ENCODE data around the gene UPK1B. TPM values are rescaled to one million over a fixed set of nuclear protein-coding genes. Genes with fewer than 3 reads are reported as not detected.
A peak's percentile ranks its signal among the peaks of the same experiment; 100 is the strongest.
"Not testable (repeated sequence)": the region's sequence is repeated elsewhere in the genome, so short reads cannot be mapped to it uniquely, and the experiment has no call there.

UPK1B gene
- total and polyA plus RNA-seq, 7 donors, result not detected

DNA sequence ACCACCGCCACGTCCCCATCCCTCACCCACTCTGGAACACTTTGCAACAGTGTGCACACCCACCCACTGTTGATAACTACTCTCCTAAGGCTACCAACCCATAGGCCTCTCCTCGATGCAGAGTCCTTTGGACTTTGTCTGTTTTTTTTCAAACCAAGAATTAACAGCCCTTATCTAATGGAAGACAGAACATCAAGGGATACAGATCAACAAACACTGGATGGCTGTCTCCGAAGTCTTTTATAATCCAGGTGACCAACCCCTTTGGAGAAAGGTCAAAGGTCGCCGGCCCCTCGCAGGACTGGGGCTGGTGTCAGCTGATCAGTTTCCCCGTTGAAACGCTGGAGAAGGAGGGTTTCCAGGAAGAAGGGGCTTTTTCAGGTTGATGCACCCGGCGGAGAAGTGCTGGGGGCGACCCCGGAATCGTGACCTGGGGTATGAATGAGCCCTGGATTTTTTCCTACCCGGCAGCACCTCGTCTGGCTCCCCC lies 66.7 kb downstream of the UPK1B start:
- H3K4me3 ChIP-seq, result peak overlapping the region; percentile 59 to 85 (median 72)
- H3K27ac ChIP-seq, result peak overlapping the region; percentile 85 to 92 (median 90)
- H3K36me3 ChIP-seq, result peaks cover 0 to 16% (median 3%) of the 10 kb centered on the region in 4 donors
- WGBS, 2 donors, result 1 to 3% methylated on average over 16 of the region's 16 CpGs
- H3K9me3 ChIP-seq, result no peaks in the 10 kb centered on the region
- H3K4me1 ChIP-seq, result peaks cover 0 to 28% (median 17%) of the 10 kb centered on the region in 4 donors
- peak; percentile 69 for DNase-seq
- intact Hi-C loops (cut with DNase I), result loop anchor here (2.0 to 10.0 kb wide), 3 partner anchors 83 to 355 kb away; partner anchors contain the start of gene TEX55
- TF ChIP-seq, protein P1, sequence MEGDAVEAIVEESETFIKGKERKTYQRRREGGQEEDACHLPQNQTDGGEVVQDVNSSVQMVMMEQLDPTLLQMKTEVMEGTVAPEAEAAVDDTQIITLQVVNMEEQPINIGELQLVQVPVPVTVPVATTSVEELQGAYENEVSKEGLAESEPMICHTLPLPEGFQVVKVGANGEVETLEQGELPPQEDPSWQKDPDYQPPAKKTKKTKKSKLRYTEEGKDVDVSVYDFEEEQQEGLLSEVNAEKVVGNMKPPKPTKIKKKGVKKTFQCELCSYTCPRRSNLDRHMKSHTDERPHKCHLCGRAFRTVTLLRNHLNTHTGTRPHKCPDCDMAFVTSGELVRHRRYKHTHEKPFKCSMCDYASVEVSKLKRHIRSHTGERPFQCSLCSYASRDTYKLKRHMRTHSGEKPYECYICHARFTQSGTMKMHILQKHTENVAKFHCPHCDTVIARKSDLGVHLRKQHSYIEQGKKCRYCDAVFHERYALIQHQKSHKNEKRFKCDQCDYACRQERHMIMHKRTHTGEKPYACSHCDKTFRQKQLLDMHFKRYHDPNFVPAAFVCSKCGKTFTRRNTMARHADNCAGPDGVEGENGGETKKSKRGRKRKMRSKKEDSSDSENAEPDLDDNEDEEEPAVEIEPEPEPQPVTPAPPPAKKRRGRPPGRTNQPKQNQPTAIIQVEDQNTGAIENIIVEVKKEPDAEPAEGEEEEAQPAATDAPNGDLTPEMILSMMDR (IDR thresholded peaks at IDR 0.05), result no peak
- TF ChIP-seq POLR2A (IDR thresholded peaks at IDR 0.05), result no peak
- TF ChIP-seq POLR2AphosphoS5 (IDR thresholded peaks at IDR 0.05), result no peak
- no peak for TF ChIP-seq EP300 (IDR thresholded peaks at IDR 0.05)
- no peaks in the 10 kb centered on the region for H3K27me3 ChIP-seq

DNA sequence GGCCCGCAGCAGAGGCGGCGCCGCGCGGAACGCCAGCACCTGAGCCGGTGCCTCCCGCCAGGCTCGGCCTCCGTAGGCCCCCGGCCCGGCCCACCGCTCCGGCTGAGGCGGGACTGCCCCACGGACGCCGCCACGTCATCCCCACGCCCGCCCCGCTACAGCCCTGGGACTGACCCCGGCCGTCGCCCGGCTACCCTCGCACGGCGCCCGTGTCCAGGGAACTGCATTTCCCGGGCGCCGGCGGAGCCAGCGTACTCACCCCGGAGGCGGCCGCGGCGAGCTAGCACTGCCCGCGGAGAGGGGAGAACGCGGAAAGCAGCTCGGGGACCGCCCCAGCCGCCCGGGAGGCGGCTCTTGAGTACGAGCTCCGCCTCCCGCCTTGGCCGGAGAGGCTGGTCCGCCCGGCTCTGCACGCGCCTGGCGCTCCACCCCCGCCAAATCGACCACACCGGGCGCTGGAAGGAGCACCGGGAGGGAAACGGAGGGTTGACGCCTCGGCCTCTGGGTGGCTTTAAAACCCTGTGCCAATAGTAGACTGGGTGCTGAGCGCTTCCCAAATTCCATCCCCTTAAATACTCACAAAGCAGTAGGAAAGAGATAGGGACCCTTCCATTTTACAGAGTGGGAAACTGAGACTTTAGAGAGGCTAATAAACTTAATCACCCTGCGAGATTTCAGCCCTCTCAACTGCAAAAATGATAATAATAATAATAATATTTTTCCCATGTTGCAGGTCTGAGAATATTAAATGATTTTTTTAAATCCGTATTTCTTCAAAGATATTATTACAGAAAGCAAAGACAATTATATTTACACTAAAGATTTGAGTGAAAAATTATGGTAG lies 67.4 kb downstream of the UPK1B start, which contains the start of gene B4GALT4:
Gene B4GALT4 (minus strand): TSS at position 288 of the 844 bp plus-strand sequence. CDS start 10,779 bp downstream, outside the sequence.
- WGBS, 2 donors, result 1 to 2% methylated on average over 70 of the region's 70 CpGs
- intact Hi-C loops (cut with DNase I), result loop anchor here (2.0 to 10.0 kb wide), 3 partner anchors 82 to 356 kb away; partner anchors contain the start of gene TEX55
- TF ChIP-seq POLR2AphosphoS5 (IDR thresholded peaks at IDR 0.05) (peak; percentile 79 to 89 (median 83)), POLR2A (IDR thresholded peaks at IDR 0.05) (peak; percentile 66 to 71)
- TF ChIP-seq, protein P1 (IDR thresholded peaks at IDR 0.05), result no peak
- Histone ChIP-seq H3K27me3 (no peaks in the 10 kb centered on the region), H3K9me3 (no peaks in the 10 kb centered on the region), H3K36me3 (peaks cover 0 to 9% (median 0%) of the 10 kb centered on the region in 4 donors), H3K4me1 (peaks cover 0 to 28% (median 17%) of the 10 kb centered on the region in 4 donors), H3K4me3 (peak within 1 kb of the TSS; percentile 59 to 85 (median 72)), H3K27ac (peak within 1 kb of the TSS; percentile 85 to 92 (median 90))
- peak; percentile 94 for DNase-seq

GRCh38 chr3:119242387-119243057 lies 69.1 kb downstream of the UPK1B start:
- 90 to 94% methylated on average over 49 of the region's 49 CpGs for WGBS, 2 donors
- DNase-seq, H3K4me3 ChIP-seq, H3K27ac ChIP-seq, H3K27me3 ChIP-seq, H3K9me3 ChIP-seq, H3K36me3 ChIP-seq: not testable (repeated sequence)
- intact Hi-C loops (cut with DNase I), result loop anchor here (5.0 to 10.0 kb wide), 2 partner anchors 95 to 358 kb away; partner anchors contain the start of gene TEX55
- peaks cover 0 to 28% (median 17%) of the 10 kb centered on the region in 4 donors for H3K4me1 ChIP-seq

DNA sequence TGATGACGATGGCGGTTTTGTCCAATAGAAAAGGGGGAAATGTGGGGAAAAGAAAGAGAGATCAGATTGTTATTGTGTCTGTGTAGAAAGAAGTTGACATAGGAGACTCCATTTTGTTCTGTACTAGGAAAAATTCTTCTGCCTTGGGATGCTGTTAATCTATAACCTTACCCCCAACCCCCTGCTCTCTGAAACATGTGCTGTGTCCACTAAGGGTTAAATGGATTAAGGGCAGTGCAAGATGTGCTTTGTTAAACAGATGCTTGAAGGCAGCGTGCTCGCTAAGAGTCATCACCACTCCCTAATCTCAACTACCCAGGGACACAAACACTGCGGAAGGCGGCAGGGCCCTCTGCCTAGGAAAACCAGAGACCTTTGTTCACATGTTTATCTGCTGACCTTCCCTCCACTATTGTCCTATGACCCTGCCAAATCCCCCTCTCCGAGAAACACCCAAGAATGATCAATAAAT lies 69.7 kb downstream of the UPK1B start:
- 83 to 85% methylated on average over 7 of the region's 7 CpGs for WGBS, 2 donors
- peaks cover 0 to 28% (median 17%) of the 10 kb centered on the region in 4 donors for H3K4me1 ChIP-seq
- intact Hi-C loops (cut with DNase I), result loop anchor here (5.0 to 10.0 kb wide), 2 partner anchors 96 to 358 kb away; partner anchors contain the start of gene TEX55
- H3K36me3 ChIP-seq, H3K4me3 ChIP-seq, DNase-seq, H3K27ac ChIP-seq, H3K27me3 ChIP-seq, H3K9me3 ChIP-seq: not testable (repeated sequence)

GRCh38 chr3:119243712-119244111 lies 70.3 kb downstream of the UPK1B start:
- Histone ChIP-seq H3K27ac (no peak overlapping the region), H3K4me3 (no peak overlapping the region), H3K27me3 (no peaks in the 10 kb centered on the region), H3K36me3 (no peaks in the 10 kb centered on the region), H3K4me1 (peaks cover 0 to 22% (median 17%) of the 10 kb centered on the region in 4 donors), H3K9me3 (peaks cover 0 to 5% (median 0%) of the 10 kb centered on the region in 4 donors)
- TF ChIP-seq, protein P1 (IDR thresholded peaks at IDR 0.05), result no peak
- TF ChIP-seq POLR2A (IDR thresholded peaks at IDR 0.05), result no peak
- TF ChIP-seq POLR2AphosphoS5 (IDR thresholded peaks at IDR 0.05), result no peak
- no peak for TF ChIP-seq EP300 (IDR thresholded peaks at IDR 0.05)
- no peak for DNase-seq
- intact Hi-C loops (cut with DNase I), result loop anchor here (5.0 to 10.0 kb wide), 2 partner anchors 96 to 359 kb away; partner anchors contain the start of gene TEX55

Measured in sigmoid colon (tissue), 7 donors.